Measurements from ENCODE around the gene SWT1. TPM values are rescaled to one million over a fixed set of nuclear protein-coding genes. Genes with fewer than 3 reads are reported as not detected.

SWT1 gene
- total RNA-seq, 1 experiment from 2014 or later, result 2.7 TPM

DNA sequence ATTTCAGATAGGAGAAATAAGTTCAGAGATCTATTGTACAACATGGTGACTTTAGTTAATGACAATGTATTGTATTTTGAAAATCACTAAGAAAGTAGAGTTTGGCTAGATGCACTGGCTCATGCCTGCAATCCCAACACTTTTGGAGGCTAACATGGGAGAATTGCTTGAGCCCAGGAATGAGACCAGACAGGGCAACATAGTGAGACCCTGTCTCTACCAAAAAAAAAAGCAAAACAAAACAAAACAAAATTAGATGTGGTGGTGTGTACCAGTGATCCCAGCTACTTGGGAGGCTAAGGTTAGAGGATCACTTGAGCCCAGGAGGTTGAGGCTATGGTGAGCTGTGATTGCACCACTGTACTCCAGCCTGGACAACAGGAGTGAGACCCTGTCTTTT lies 132.9 kb downstream of the SWT1 start:
- no TSS peak for BruUV-seq (replicated peaks)
- H3K36me3 Mint-ChIP-seq (ENCODE audit: insufficient read depth, unreplicated experiment), result peaks cover 12% of the 10 kb centered on the region
- Histone ChIP-seq H3K4me1 (peaks cover 10% of the 10 kb centered on the region), H3K9me3 (no peaks in the 10 kb centered on the region), H3K4me3 (ENCODE audit: low read depth, low read length) (no peak overlapping the region), H3K36me3 (ENCODE audit: control insufficient read depth, insufficient read depth, low read length) (no peaks in the 10 kb centered on the region), H3K27me3 (replicated peaks; ENCODE audit: control insufficient read depth, insufficient read depth, low read length) (no peaks in the 10 kb centered on the region)
- ChIA-PET POLR2A (no interaction called here), CTCF (no interaction called here)
- no peaks in the 10 kb centered on the region for H3K27me3 Mint-ChIP-seq (ENCODE audit: insufficient read depth, unreplicated experiment)
- H3K27ac Mint-ChIP-seq (ENCODE audit: unreplicated experiment), result no peak overlapping the region
- H3K9me3 Mint-ChIP-seq (ENCODE audit: unreplicated experiment), result no peaks in the 10 kb centered on the region
- no peak for DNase-seq
- peaks cover 5% of the 10 kb centered on the region for H3K4me1 Mint-ChIP-seq (ENCODE audit: low read depth, unreplicated experiment)
- no peak overlapping the region for H3K4me3 Mint-ChIP-seq (ENCODE audit: unreplicated experiment)
- TF ChIP-seq, protein P1, sequence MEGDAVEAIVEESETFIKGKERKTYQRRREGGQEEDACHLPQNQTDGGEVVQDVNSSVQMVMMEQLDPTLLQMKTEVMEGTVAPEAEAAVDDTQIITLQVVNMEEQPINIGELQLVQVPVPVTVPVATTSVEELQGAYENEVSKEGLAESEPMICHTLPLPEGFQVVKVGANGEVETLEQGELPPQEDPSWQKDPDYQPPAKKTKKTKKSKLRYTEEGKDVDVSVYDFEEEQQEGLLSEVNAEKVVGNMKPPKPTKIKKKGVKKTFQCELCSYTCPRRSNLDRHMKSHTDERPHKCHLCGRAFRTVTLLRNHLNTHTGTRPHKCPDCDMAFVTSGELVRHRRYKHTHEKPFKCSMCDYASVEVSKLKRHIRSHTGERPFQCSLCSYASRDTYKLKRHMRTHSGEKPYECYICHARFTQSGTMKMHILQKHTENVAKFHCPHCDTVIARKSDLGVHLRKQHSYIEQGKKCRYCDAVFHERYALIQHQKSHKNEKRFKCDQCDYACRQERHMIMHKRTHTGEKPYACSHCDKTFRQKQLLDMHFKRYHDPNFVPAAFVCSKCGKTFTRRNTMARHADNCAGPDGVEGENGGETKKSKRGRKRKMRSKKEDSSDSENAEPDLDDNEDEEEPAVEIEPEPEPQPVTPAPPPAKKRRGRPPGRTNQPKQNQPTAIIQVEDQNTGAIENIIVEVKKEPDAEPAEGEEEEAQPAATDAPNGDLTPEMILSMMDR (IDR thresholded peaks at IDR 0.05; ENCODE audit: insufficient read depth in 1 of 2, low read depth in 1 of 2, low read length in 1 of 2, severe bottlenecking in 1 of 2, unreplicated experiment in 1 of 2), result no peak
- intact Hi-C loops (cut with micrococcal nuclease; ENCODE audit: unreplicated experiment), result no loop called here

DNA sequence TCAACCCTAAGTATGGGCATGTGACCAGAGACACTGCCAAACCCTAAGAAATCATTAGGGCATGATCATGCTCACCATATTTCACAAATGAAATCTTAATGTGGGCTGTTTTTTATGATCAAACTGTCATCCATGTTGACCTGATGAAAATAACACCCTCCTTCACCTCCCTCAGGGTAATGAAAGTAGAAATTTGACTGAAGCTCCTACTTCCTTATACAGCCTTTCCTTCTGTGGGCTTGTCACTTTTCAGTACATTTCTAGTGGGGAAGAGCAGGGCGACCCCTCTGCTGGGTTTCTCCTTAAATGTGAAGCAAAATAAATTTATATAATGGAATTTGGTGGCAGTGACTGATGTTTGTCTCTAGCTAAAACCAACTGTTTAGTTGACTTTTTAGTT lies 134.2 kb downstream of the SWT1 start:
- CTCF ChIA-PET, result interaction anchor here (0.6 kb wide), 1 partner anchor 18 kb away, joined by 3 read pairs; no protein-coding TSS in a partner anchor
- no TSS peak for BruUV-seq (replicated peaks)
- Histone ChIP-seq H3K4me1 (no peaks in the 10 kb centered on the region), H3K4me3 (ENCODE audit: low read depth, low read length) (no peak overlapping the region), H3K27me3 (replicated peaks; ENCODE audit: control insufficient read depth, insufficient read depth, low read length) (no peaks in the 10 kb centered on the region), H3K9me3 (no peaks in the 10 kb centered on the region), H3K36me3 (ENCODE audit: control insufficient read depth, insufficient read depth, low read length) (no peaks in the 10 kb centered on the region)
- TF ChIP-seq, protein P1 (IDR thresholded peaks at IDR 0.05; ENCODE audit: insufficient read depth in 1 of 2, low read depth in 1 of 2, low read length in 1 of 2, severe bottlenecking in 1 of 2, unreplicated experiment in 1 of 2), result no peak
- Mint-ChIP-seq H3K27ac (ENCODE audit: unreplicated experiment) (no peak overlapping the region), H3K9me3 (ENCODE audit: unreplicated experiment) (no peaks in the 10 kb centered on the region), H3K4me3 (ENCODE audit: unreplicated experiment) (no peak overlapping the region), H3K27me3 (ENCODE audit: insufficient read depth, unreplicated experiment) (no peaks in the 10 kb centered on the region), H3K36me3 (ENCODE audit: insufficient read depth, unreplicated experiment) (peaks cover 20% of the 10 kb centered on the region), H3K4me1 (ENCODE audit: low read depth, unreplicated experiment) (no peaks in the 10 kb centered on the region)
- POLR2A ChIA-PET, result no interaction called here
- no peak for DNase-seq
- intact Hi-C loops (cut with micrococcal nuclease; ENCODE audit: unreplicated experiment), result no loop called here

- intact Hi-C loops (cut with micrococcal nuclease; ENCODE audit: unreplicated experiment), result no loop called here
- TF ChIP-seq, protein P1 (IDR thresholded peaks at IDR 0.05; ENCODE audit: insufficient read depth in 1 of 2, low read depth in 1 of 2, low read length in 1 of 2, severe bottlenecking in 1 of 2, unreplicated experiment in 1 of 2), result no peak
- no peaks in the 10 kb centered on the region for H3K4me1 Mint-ChIP-seq (ENCODE audit: low read depth, unreplicated experiment)
- H3K9me3 Mint-ChIP-seq (ENCODE audit: unreplicated experiment), result no peaks in the 10 kb centered on the region
- DNase-seq, result no peak
- no peaks in the 10 kb centered on the region for H3K36me3 ChIP-seq (ENCODE audit: control insufficient read depth, insufficient read depth, low read length)
- ChIA-PET CTCF (no interaction called here), POLR2A (no interaction called here)
- H3K4me3 Mint-ChIP-seq (ENCODE audit: unreplicated experiment), result no peak overlapping the region
- H3K27me3 Mint-ChIP-seq (ENCODE audit: insufficient read depth, unreplicated experiment), result no peaks in the 10 kb centered on the region
- no peaks in the 10 kb centered on the region for H3K9me3 ChIP-seq
- H3K36me3 Mint-ChIP-seq (ENCODE audit: insufficient read depth, unreplicated experiment), result peaks cover 20% of the 10 kb centered on the region
- H3K4me3 ChIP-seq (ENCODE audit: low read depth, low read length), result no peak overlapping the region
- H3K27ac Mint-ChIP-seq (ENCODE audit: unreplicated experiment), result no peak overlapping the region
- no peaks in the 10 kb centered on the region for H3K27me3 ChIP-seq (replicated peaks; ENCODE audit: control insufficient read depth, insufficient read depth, low read length)
- H3K4me1 ChIP-seq, result no peaks in the 10 kb centered on the region
- BruUV-seq (replicated peaks), result no TSS peak
Observed at GRCh38 chr1:185291652-185292051, 134.7 kb downstream of the SWT1 start.

Data from Caco-2 (cell line).